ENCODE results near the gene GXYLT1. TPM values are rescaled to one million over a fixed set of nuclear protein-coding genes. Genes with fewer than 3 reads are reported as not detected.
"Not testable (repeated sequence)": the region's sequence is repeated elsewhere in the genome, so short reads cannot be mapped to it uniquely, and the experiment has no call there.

Gene GXYLT1, protein sequence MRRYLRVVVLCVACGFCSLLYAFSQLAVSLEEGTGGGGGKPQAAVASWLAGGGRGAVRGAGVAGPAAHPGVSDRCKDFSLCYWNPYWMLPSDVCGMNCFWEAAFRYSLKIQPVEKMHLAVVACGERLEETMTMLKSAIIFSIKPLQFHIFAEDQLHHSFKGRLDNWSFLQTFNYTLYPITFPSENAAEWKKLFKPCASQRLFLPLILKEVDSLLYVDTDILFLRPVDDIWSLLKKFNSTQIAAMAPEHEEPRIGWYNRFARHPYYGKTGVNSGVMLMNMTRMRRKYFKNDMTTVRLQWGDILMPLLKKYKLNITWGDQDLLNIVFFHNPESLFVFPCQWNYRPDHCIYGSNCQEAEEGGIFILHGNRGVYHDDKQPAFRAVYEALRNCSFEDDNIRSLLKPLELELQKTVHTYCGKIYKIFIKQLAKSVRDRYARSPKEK
- polyA plus RNA-seq, result 10 to 100 TPM in 1 of 4 donors, 1 to 10 TPM in 3; 1.8 to 12.7 (median 2.6) TPM
- long read RNA-seq, donor 1, full-length matches to known transcripts, result 11 of 11 reads
- long read RNA-seq, donor 1, partial matches to known transcripts, result 0 of 11 reads
- long read RNA-seq, donor 1, other reads (novel, unspliced or antisense), result 0 of 11 reads
- long read RNA-seq, donor 2, full-length matches to known transcripts, result 2 of 2 reads
- long read RNA-seq, donor 2, partial matches to known transcripts, result 0 of 2 reads
- long read RNA-seq, donor 2, other reads (novel, unspliced or antisense), result 0 of 2 reads
- long read RNA-seq, donor 3, full-length matches to known transcripts, result 2 of 9 reads
- long read RNA-seq, donor 3, partial matches to known transcripts, result 7 of 9 reads
- long read RNA-seq, donor 3, other reads (novel, unspliced or antisense), result 0 of 9 reads
- long read RNA-seq, donor 4, result 0 reads
- long read RNA-seq, donor 5, result 0 reads
- long read RNA-seq, donor 6, partial matches to known transcripts, result 0 of 4 reads
- long read RNA-seq, donor 6, other reads (novel, unspliced or antisense), result 0 of 4 reads
- long read RNA-seq, donor 7, result 0 reads
- long read RNA-seq, donor 8, full-length matches to known transcripts, result 1 of 1 reads
- long read RNA-seq, donor 8, partial matches to known transcripts, result 0 of 1 reads
- long read RNA-seq, donor 8, other reads (novel, unspliced or antisense), result 0 of 1 reads
- long read RNA-seq, donor 9, result 0 reads
- long read RNA-seq, donor 10, full-length matches to known transcripts, result 5 of 5 reads
- long read RNA-seq, donor 10, partial matches to known transcripts, result 0 of 5 reads
- long read RNA-seq, donor 10, other reads (novel, unspliced or antisense), result 0 of 5 reads

DNA sequence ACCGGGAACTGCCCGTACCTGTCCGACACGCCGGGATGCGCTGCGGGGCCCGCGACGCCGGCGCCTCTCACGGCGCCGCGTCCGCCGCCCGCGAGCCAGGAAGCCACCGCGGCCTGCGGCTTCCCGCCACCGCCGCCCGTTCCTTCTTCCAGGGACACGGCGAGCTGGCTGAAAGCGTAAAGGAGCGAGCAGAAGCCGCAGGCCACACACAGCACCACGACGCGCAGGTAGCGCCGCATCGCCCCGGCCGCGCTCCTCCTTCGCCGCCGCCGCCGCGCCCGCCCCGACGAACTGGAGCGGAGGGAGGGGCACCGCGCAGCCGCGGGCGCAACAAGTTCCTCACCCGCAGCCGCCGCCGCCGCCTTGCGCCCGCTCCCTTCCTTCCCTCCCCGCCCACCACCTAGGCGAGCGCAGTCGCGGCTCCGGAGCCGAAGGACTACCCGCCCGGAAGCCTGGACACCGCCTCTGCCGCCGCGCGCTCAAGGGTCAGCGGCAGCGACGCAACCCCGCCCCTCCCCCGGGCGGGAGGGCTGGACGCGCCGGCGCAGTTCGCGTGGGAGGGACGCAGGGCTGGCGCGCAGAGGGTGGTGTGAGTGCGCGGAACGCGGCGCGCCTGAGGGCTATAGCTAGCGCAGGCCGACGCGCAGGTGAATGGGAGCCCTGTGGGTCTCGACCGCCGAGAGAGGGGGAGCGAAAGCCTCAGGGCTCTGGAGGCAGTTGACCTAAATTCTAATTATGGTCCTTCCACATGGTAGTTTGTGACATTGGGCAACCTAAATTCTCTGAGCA is at the start of gene GXYLT1:
TSS of gene GXYLT1 (minus strand) at position 467 of the 789 bp plus-strand sequence. CDS start at position 239, 228 bp downstream.
- FAIRE-seq (no peak), DNase-seq (peak; percentile 95 to 97)
- no peaks in the 10 kb centered on the region for H3K36me3 ChIP-seq (ENCODE audit: control insufficient read depth in 3 of 3, insufficient read depth in 2 of 3, low read depth in 1 of 3, low read length in 3 of 3)
- H3K27ac ChIP-seq (ENCODE audit: low read depth in 1 of 3, low read length in 2 of 3), result peak within 1 kb of the TSS; percentile 87 to 98 (median 98)
- WGBS, 3 donors, result 1 to 4% (median 2%) methylated on average over 70 to 106 of the region's 106 CpGs
- H3K27me3 ChIP-seq (ENCODE audit: control insufficient read depth in 3 of 3, insufficient read depth in 3 of 3, low read length in 3 of 3), result no peaks in the 10 kb centered on the region
- H3K9me3 ChIP-seq (ENCODE audit: control insufficient read depth in 2 of 2, insufficient read depth in 1 of 2, low read depth in 1 of 2, low read length in 1 of 2), result no peaks in the 10 kb centered on the region
- H3K4me1 ChIP-seq (ENCODE audit: control insufficient read depth in 3 of 3, insufficient read depth in 2 of 3, low read depth in 1 of 3, low read length in 2 of 3), result peaks cover 0 to 16% (median 4%) of the 10 kb centered on the region in 3 donors
- peak within 1 kb of the TSS; percentile 48 to 98 (median 67) for H3K4me3 ChIP-seq (ENCODE audit: low read depth in 1 of 3, low read length in 3 of 3)

DNA sequence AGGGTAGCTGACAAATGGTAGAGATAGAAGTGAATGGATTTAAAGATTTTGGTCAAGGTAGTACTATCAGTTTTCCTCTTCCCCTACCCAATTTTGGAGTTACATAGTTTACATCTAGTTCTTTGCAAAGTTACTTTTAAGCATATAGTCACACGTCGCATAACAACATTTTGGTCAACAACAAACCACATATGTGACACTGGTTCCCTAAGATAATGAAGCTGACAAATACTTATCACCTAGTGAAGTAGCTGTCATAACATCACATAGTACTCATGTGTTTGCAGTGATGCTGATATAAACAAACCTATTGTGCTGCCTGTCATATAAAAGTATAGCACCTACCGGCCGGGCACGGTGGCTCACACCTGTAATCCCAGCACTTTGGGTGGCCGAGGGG is 48.0 kb upstream of the GXYLT1 start:
- Histone ChIP-seq H3K9me3 (ENCODE audit: control insufficient read depth in 2 of 2, insufficient read depth in 1 of 2, low read depth in 1 of 2, low read length in 1 of 2) (no peaks in the 10 kb centered on the region), H3K4me3 (ENCODE audit: low read depth in 1 of 3, low read length in 3 of 3) (no peak overlapping the region), H3K27me3 (ENCODE audit: control insufficient read depth in 3 of 3, insufficient read depth in 3 of 3, low read length in 3 of 3) (no peaks in the 10 kb centered on the region), H3K36me3 (ENCODE audit: control insufficient read depth in 3 of 3, insufficient read depth in 2 of 3, low read depth in 1 of 3, low read length in 3 of 3) (peaks cover 0 to 18% (median 0%) of the 10 kb centered on the region in 3 donors), H3K27ac (ENCODE audit: low read depth in 1 of 3, low read length in 2 of 3) (no peak overlapping the region), H3K4me1 (ENCODE audit: control insufficient read depth in 3 of 3, insufficient read depth in 2 of 3, low read depth in 1 of 3, low read length in 2 of 3) (peaks cover 0 to 5% (median 0%) of the 10 kb centered on the region in 3 donors)
- FAIRE-seq (no peak), DNase-seq (no peak)
- WGBS, 3 donors, result 93 to 97% (median 96%) methylated on average over 6 of the region's 6 CpGs

DNA sequence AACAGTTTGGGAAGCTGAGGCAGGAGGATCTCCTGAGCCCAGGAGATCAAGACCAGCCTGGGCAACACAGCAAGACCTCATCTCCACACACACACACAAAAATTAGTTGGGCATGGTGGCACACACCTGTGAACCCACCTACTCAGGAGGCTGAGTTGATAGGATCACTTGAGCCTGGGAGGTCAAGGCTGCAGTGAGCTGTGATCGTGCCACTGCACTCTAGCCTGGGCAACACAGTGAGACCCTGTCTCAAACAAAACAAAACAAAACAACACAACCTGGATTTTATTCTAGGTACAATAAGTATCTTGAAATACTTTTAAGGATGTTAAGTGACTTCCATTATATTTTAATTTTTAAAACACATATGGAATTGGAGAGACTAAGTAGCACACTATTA is 47.6 kb upstream of the GXYLT1 start:
- Histone ChIP-seq H3K27ac (ENCODE audit: low read depth in 1 of 3, low read length in 2 of 3) (no peak overlapping the region), H3K36me3 (ENCODE audit: control insufficient read depth in 3 of 3, insufficient read depth in 2 of 3, low read depth in 1 of 3, low read length in 3 of 3) (peaks cover 0 to 18% (median 0%) of the 10 kb centered on the region in 3 donors), H3K4me3 (ENCODE audit: low read depth in 1 of 3, low read length in 3 of 3) (no peak overlapping the region), H3K9me3 (ENCODE audit: control insufficient read depth in 2 of 2, insufficient read depth in 1 of 2, low read depth in 1 of 2, low read length in 1 of 2) (no peaks in the 10 kb centered on the region), H3K27me3 (ENCODE audit: control insufficient read depth in 3 of 3, insufficient read depth in 3 of 3, low read length in 3 of 3) (no peaks in the 10 kb centered on the region), H3K4me1 (ENCODE audit: control insufficient read depth in 3 of 3, insufficient read depth in 2 of 3, low read depth in 1 of 3, low read length in 2 of 3) (peaks cover 0 to 5% (median 0%) of the 10 kb centered on the region in 3 donors)
- FAIRE-seq (no peak), DNase-seq (no peak)
- WGBS, 3 donors, result 93 to 98% (median 96%) methylated on average over 1 of the region's 1 CpG

DNA sequence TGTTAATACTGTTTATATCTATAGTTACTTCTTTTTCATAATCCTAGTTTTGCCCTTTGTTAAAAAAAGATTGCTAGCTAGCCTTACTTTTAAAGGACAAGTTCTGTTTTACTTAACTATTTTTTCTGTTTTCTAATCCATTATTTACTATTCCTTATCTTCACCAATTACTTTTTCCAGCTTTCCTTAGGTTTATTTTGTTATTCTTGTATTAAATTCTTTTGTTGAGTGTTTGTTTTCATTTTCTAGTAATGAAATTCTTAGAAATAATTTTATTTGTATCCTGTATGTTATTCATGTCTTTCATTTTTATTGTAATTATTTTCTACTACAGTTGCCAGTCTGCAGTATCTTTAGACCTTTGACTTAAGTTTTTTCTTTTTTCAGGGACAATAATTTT is 45.7 kb upstream of the GXYLT1 start:
- Histone ChIP-seq H3K36me3 (ENCODE audit: control insufficient read depth in 3 of 3, insufficient read depth in 2 of 3, low read depth in 1 of 3, low read length in 3 of 3) (peaks cover 0 to 26% (median 0%) of the 10 kb centered on the region in 3 donors), H3K27me3 (ENCODE audit: control insufficient read depth in 3 of 3, insufficient read depth in 3 of 3, low read length in 3 of 3) (no peaks in the 10 kb centered on the region), H3K4me3 (ENCODE audit: low read depth in 1 of 3, low read length in 3 of 3) (no peak overlapping the region), H3K27ac (ENCODE audit: low read depth in 1 of 3, low read length in 2 of 3) (no peak overlapping the region), H3K4me1 (ENCODE audit: control insufficient read depth in 3 of 3, insufficient read depth in 2 of 3, low read depth in 1 of 3, low read length in 2 of 3) (no peaks in the 10 kb centered on the region), H3K9me3 (ENCODE audit: control insufficient read depth in 2 of 2, insufficient read depth in 1 of 2, low read depth in 1 of 2, low read length in 1 of 2) (no peaks in the 10 kb centered on the region)
- no peak for FAIRE-seq
- DNase-seq, result no peak

DNA sequence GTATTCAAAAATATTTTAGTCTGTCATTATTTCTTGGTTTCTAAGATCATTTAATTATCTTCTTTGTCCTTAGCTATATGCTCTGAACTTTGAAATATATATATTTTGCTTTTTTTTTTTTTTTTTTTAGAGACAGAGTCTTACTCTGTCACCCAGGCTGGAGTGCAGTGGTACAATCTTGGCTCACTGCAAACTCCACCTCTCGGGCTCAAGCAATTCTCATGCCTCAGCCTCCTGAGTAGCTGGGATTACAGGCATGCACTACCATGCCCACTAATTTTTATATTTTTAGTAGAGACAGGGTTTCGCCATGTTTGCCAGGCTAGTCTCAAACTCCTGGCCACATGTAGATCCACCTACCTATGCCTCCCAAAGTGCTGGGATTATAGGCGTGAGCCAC is 43.6 kb upstream of the GXYLT1 start:
- H3K4me1 ChIP-seq (ENCODE audit: control insufficient read depth in 3 of 3, insufficient read depth in 2 of 3, low read depth in 1 of 3, low read length in 2 of 3); FAIRE-seq: not testable (repeated sequence)
- 96 to 100% (median 100%) methylated on average over 3 of the region's 3 CpGs for WGBS, 3 donors

DNA sequence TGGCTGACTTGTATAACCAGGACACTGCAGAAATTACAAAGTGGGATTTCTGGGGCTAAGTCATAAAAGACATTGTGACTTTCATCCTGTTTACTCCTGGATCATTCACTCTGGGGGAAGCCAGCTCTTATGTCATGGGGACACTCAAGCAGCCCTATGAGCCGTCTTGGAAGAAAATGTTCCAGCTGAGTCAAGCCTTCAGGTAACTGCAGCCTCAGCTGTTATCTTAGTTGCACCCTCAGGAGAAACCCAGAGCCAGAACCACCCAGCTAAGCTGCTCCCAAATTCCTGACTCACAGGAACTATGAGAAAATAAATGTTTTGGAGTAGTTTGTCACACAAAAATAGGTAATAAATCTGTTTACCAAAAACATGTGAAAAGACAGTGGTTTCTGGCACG is 43.1 kb upstream of the GXYLT1 start:
- Histone ChIP-seq H3K27me3 (ENCODE audit: control insufficient read depth in 3 of 3, insufficient read depth in 3 of 3, low read length in 3 of 3) (no peaks in the 10 kb centered on the region), H3K9me3 (ENCODE audit: control insufficient read depth in 2 of 2, insufficient read depth in 1 of 2, low read depth in 1 of 2, low read length in 1 of 2) (no peaks in the 10 kb centered on the region), H3K4me3 (ENCODE audit: low read depth in 1 of 3, low read length in 3 of 3) (no peak overlapping the region), H3K36me3 (ENCODE audit: control insufficient read depth in 3 of 3, insufficient read depth in 2 of 3, low read depth in 1 of 3, low read length in 3 of 3) (peaks cover 0 to 20% (median 0%) of the 10 kb centered on the region in 3 donors), H3K4me1 (ENCODE audit: control insufficient read depth in 3 of 3, insufficient read depth in 2 of 3, low read depth in 1 of 3, low read length in 2 of 3) (no peaks in the 10 kb centered on the region), H3K27ac (ENCODE audit: low read depth in 1 of 3, low read length in 2 of 3) (no peak overlapping the region)
- DNase-seq, result no peak
- no peak for FAIRE-seq
- 68 to 95% (median 92%) methylated on average over 2 of the region's 2 CpGs for WGBS, 3 donors

More for the DNA sequence above, 43.6 kb upstream of the GXYLT1 start:
- not testable (repeated sequence) for H3K4me3 ChIP-seq (ENCODE audit: low read depth in 1 of 3, low read length in 3 of 3); H3K27ac ChIP-seq (ENCODE audit: low read depth in 1 of 3, low read length in 2 of 3); DNase-seq; H3K27me3 ChIP-seq (ENCODE audit: control insufficient read depth in 3 of 3, insufficient read depth in 3 of 3, low read length in 3 of 3); H3K9me3 ChIP-seq (ENCODE audit: control insufficient read depth in 2 of 2, insufficient read depth in 1 of 2, low read depth in 1 of 2, low read length in 1 of 2)
- H3K36me3 ChIP-seq (ENCODE audit: control insufficient read depth in 3 of 3, insufficient read depth in 2 of 3, low read depth in 1 of 3, low read length in 3 of 3), result peaks cover 0 to 23% (median 0%) of the 10 kb centered on the region in 3 donors

DNA sequence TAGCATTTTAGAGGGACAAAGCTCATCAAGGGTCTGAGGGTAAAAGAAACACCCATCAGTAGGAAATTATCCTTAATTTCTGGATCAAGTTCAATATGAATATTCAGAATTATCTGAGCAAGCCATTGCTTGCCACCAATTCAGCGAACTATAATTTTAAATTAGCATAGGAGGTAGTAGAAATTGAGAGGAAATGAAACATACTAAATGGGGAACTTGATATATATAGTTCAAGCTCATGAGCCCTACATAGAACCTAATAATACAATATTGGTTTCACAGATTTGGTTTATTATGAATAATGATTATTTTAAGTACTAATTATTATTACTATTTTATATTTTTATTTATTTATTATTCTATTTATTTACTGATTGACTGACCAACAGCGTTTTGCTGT is 42.1 kb upstream of the GXYLT1 start:
- DNase-seq (no peak), FAIRE-seq (no peak)
- Histone ChIP-seq H3K27me3 (ENCODE audit: control insufficient read depth in 3 of 3, insufficient read depth in 3 of 3, low read length in 3 of 3) (no peaks in the 10 kb centered on the region), H3K9me3 (ENCODE audit: control insufficient read depth in 2 of 2, insufficient read depth in 1 of 2, low read depth in 1 of 2, low read length in 1 of 2) (no peaks in the 10 kb centered on the region), H3K36me3 (ENCODE audit: control insufficient read depth in 3 of 3, insufficient read depth in 2 of 3, low read depth in 1 of 3, low read length in 3 of 3) (peaks cover 0 to 13% (median 0%) of the 10 kb centered on the region in 3 donors), H3K4me1 (ENCODE audit: control insufficient read depth in 3 of 3, insufficient read depth in 2 of 3, low read depth in 1 of 3, low read length in 2 of 3) (no peaks in the 10 kb centered on the region), H3K27ac (ENCODE audit: low read depth in 1 of 3, low read length in 2 of 3) (no peak overlapping the region), H3K4me3 (ENCODE audit: low read depth in 1 of 3, low read length in 3 of 3) (no peak overlapping the region)
- 74 to 80% (median 77%) methylated on average over 2 of the region's 2 CpGs for WGBS, 3 donors
